GM19239 (cell line): Measurements from ENCODE around the gene C15orf61.

ENCODE experiments used
- DNase-seq: peaks from one replicate; pipeline ENCODE4 v3.0.0; 2011; ENCODE audit warnings: low spot score; ENCODE audit not compliant: insufficient read length
- FAIRE-seq: peaks from 2 replicates; lab custom pipeline; 2011; peaks lifted over from hg19 to GRCh38; lab: Jason Lieb, UNC

The C15orf61 gene

GRCh38 chr15:67521029-67521782 is at the start of gene C15orf61:
Gene C15orf61, plus strand, starts transcription at chr15:67521131. Its CDS starts 118 bp downstream, at chr15:67521249.
- peak; percentile 76 for DNase-seq
- no peak for FAIRE-seq

GRCh38 chr15:67472957-67473356 is 48.0 kb upstream of the C15orf61 start:
- no peak for FAIRE-seq
- no peak for DNase-seq

GRCh38 chr15:67474405-67475110 is 46.4 kb upstream of the C15orf61 start:
- DNase-seq (no peak), FAIRE-seq (no peak)

GRCh38 chr15:67479781-67480505 is 41.0 kb upstream of the C15orf61 start:
- no peak for FAIRE-seq
- DNase-seq, result no peak

GRCh38 chr15:67480741-67481140 is 40.2 kb upstream of the C15orf61 start:
- FAIRE-seq, result no peak
- no peak for DNase-seq

GRCh38 chr15:67481680-67482079 is 39.3 kb upstream of the C15orf61 start:
- FAIRE-seq, result no peak
- no peak for DNase-seq

GRCh38 chr15:67495585-67495984 is 25.3 kb upstream of the C15orf61 start:
- no peak for DNase-seq
- FAIRE-seq, result no peak

GRCh38 chr15:67501177-67501835 is 19.6 kb upstream of the C15orf61 start:
- no peak for FAIRE-seq
- no peak for DNase-seq

GRCh38 chr15:67501836-67502461 is 19.0 kb upstream of the C15orf61 start:
- FAIRE-seq (no peak), DNase-seq (no peak)

GRCh38 chr15:67504056-67504455 is 16.9 kb upstream of the C15orf61 start:
- FAIRE-seq, result no peak
- no peak for DNase-seq

- no peak for DNase-seq
- peak; percentile 35 for FAIRE-seq
Measured at GRCh38 chr15:67504796-67505195, 16.1 kb upstream of the C15orf61 start.

- FAIRE-seq, result peak; percentile 70
- no peak for DNase-seq
Measured at GRCh38 chr15:67505675-67506572, 15.0 kb upstream of the C15orf61 start.

- DNase-seq, result no peak
- no peak for FAIRE-seq
Measured at GRCh38 chr15:67506775-67507747, 13.9 kb upstream of the C15orf61 start.

- FAIRE-seq (peak; percentile 35), DNase-seq (no peak)
Measured at GRCh38 chr15:67508407-67508806, 12.5 kb upstream of the C15orf61 start.

GRCh38 chr15:67509918-67510317 is 11.0 kb upstream of the C15orf61 start:
- DNase-seq (no peak), FAIRE-seq (no peak)

GRCh38 chr15:67510597-67511190 is 10.2 kb upstream of the C15orf61 start:
- FAIRE-seq, result no peak
- no peak for DNase-seq

- DNase-seq (no peak), FAIRE-seq (no peak)
Measured at GRCh38 chr15:67511606-67512005, 9.3 kb upstream of the C15orf61 start.

GRCh38 chr15:67512140-67512539 is 8.8 kb upstream of the C15orf61 start:
- DNase-seq (no peak), FAIRE-seq (no peak)
